ENCODE measurements around the gene SKI. TPM values are rescaled to one million over a fixed set of nuclear protein-coding genes. Genes with fewer than 3 reads are reported as not detected.

SKI gene
- total and polyA plus RNA-seq, 2 of the 4 experiments (the other 2 are of a cell fraction): 2.3 to 20.1 TPM

DNA sequence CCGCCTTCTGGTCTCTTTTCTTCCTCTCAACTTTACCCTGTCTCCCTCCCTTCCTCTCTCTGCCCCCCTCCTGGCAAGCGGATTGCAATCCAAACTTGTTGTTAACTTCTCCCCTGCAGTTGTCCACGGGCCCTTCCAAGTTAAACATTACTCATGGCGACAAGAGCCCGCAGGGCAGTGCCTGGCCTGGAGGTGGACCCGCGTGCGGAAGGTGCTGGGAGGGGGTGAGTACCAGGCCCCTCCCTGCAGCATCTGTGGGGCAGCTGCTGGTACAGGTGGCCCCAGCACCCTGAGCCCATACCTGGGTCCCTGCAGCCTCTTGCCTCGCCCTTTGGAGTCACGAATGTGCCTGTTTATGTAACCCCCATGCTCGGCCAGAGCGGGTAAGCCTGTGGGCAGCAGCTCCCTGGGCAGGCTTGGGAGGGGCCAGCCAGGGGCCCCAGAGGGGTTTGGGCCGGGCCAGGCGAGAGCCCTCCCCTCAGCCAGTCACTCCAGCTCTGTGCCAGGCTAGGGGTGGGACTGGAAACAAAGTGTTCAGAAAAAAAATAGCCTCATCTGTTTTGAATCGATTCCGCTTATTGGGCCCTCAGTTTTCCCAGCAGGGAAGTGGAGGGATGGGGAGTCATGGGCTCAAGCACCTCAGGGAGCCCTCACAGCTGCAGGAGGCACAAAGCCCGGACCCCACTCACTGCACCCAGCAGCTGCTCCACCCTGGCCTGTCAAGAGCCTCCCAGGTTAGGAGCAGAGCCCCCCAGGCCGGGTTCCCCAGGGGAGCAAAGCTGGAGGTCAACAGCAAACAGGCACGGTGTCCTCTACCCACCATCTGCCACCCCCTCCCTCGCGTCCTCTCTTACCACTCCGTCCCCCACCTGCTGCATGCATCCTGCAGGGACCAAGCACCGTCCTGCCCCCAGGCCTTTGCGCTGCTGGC, 19.5 kb upstream of the SKI start:
- no peaks in the 10 kb centered on the region for H3K36me3 ChIP-seq (ENCODE audit: control insufficient read depth, insufficient read depth, low read length)
- H3K9me3 ChIP-seq (ENCODE audit: control insufficient read depth, insufficient read depth, low read length): no peaks in the 10 kb centered on the region
- peak overlapping the region; percentile 72 for H3K4ac ChIP-seq (ENCODE audit: low read depth, low read length)
- peak; percentile 22 for ATAC-seq (ENCODE audit: low read depth)
- peak overlapping the region; percentile 16 for H4K91ac ChIP-seq (ENCODE audit: insufficient read depth, low read depth, low read length)
- H3K14ac ChIP-seq (replicated peaks; ENCODE audit: low read depth, low read length): peak overlapping the region; percentile 58; the same call in 1 of the 2 replicates
- H3K4me2 ChIP-seq (ENCODE audit: low read depth, low read length): peak overlapping the region; percentile 25; the same call in 1 of the 2 replicates
- CTCF ChIA-PET: interaction anchor here (0.9 kb wide), 1 partner anchor 14 kb away, joined by 4 read pairs; the partner anchor contains the start of gene FAAP20
- in situ Hi-C loops (cut with MboI; ENCODE audit: low sequenced_read_pairs): no loop called here
- peak overlapping the region; percentile 75 for H2BK5ac ChIP-seq (ENCODE audit: low read depth, low read length, poor library complexity, severe bottlenecking)
- H4K8ac ChIP-seq (ENCODE audit: low read depth in 2 of 2, low read length in 2 of 2): peak overlapping the region in 1 of 2 experiments; percentile 75; a peak in 3 of 4 replicates
- POLR2A ChIA-PET (ENCODE audit: unreplicated experiment): interaction anchor here (0.5 to 1.1 kb wide), 2 partner anchors 21 to 26 kb away, joined by 3 to 9 read pairs; no protein-coding TSS in a partner anchor
- H3K4me3 ChIP-seq (ENCODE audit: insufficient read depth, low read depth, low read length): no peak overlapping the region
- peaks cover 5% of the 10 kb centered on the region for H3K9me1 ChIP-seq (ENCODE audit: insufficient read depth, low read length)
- no peaks in the 10 kb centered on the region; the same call in 1 of the 2 replicates for H4K20me1 ChIP-seq (ENCODE audit: insufficient read depth, low read length)
- TF ChIP-seq, protein P1, sequence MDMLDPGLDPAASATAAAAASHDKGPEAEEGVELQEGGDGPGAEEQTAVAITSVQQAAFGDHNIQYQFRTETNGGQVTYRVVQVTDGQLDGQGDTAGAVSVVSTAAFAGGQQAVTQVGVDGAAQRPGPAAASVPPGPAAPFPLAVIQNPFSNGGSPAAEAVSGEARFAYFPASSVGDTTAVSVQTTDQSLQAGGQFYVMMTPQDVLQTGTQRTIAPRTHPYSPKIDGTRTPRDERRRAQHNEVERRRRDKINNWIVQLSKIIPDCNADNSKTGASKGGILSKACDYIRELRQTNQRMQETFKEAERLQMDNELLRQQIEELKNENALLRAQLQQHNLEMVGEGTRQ (IDR thresholded peaks at IDR 0.05; ENCODE audit: low read depth, low read length): peak; percentile 15; the same call in 1 of the 2 replicates
- TF ChIP-seq MAZ (IDR thresholded peaks at IDR 0.05; ENCODE audit: borderline replicate concordance, low read depth, low read length): peak; percentile 83
- no peak for TF ChIP-seq CHD1 (IDR thresholded peaks at IDR 0.05; ENCODE audit: low read depth, low read length)
- TF ChIP-seq MXI1 (IDR thresholded peaks at IDR 0.05; ENCODE audit: borderline replicate concordance, low read depth, low read length): 0 out of 2 replicates have a peak, but pooled peaks have one; percentile 21
- TF ChIP-seq CEBPB (IDR thresholded peaks at IDR 0.05; ENCODE audit: low read depth, low read length): 0 out of 2 replicates have a peak, but pooled peaks have one; percentile 9
- peak; percentile 62; the same call in 1 of the 2 replicates for TF ChIP-seq BHLHE40 (IDR thresholded peaks at IDR 0.05; ENCODE audit: low read depth, low read length)
- TF ChIP-seq NFE2L2 (IDR thresholded peaks at IDR 0.05; ENCODE audit: low read depth, low read length): no peak
- TF ChIP-seq MAFK (IDR thresholded peaks at IDR 0.05; ENCODE audit: low read depth, low read length): no peak
- no peak overlapping the region for H3K9ac ChIP-seq (ENCODE audit: low read depth, low read length)
- no peak overlapping the region for H2BK15ac ChIP-seq (ENCODE audit: low read depth, low read length)
- 0 out of 2 replicates have a peak overlapping the region, but pooled peaks have one; percentile 46 for H3K23ac ChIP-seq (ENCODE audit: low read depth, low read length)
- H4K5ac ChIP-seq (ENCODE audit: low read depth, low read length): peak overlapping the region; percentile 48
- peaks cover 4 to 32% of the 10 kb centered on the region in 2 experiments; a peak in 3 of 4 replicates for H3K79me1 ChIP-seq (ENCODE audit: low read depth in 1 of 2, low read length in 2 of 2)
- dilution Hi-C loops (cut with HindIII; ENCODE audit: low sequenced_read_pairs, unreplicated experiment): no loop called here
- WGBS, 2 experiments (ENCODE audit: extremely low coverage in 2 of 2, insufficient read length in 1 of 2): 71% methylated on average over 4 of the region's 24 CpGs; no CpG with 5 or more reads in 1 of the 2 experiments
- no peak overlapping the region for H3K56ac ChIP-seq (ENCODE audit: extremely low read depth, insufficient read depth, low read length)
- H3K18ac ChIP-seq (ENCODE audit: low read depth, low read length): no peak overlapping the region; the same call in 1 of the 2 replicates
- 0 out of 2 replicates have a peak overlapping the region, but pooled peaks have one; percentile 34 for H2BK20ac ChIP-seq (ENCODE audit: low read depth, low read length)
- BruUV-seq (replicated peaks): no TSS peak
- H3K27ac ChIP-seq (ENCODE audit: insufficient read depth, low read length): peak overlapping the region; percentile 36
- H2AK5ac ChIP-seq (ENCODE audit: low read depth, low read length): peak overlapping the region; percentile 88
- peaks cover 55% of the 10 kb centered on the region for H3K4me1 ChIP-seq (ENCODE audit: control insufficient read depth, insufficient read depth, low read length)
- H2AK9ac ChIP-seq (replicated peaks; ENCODE audit: low read depth, low read length, poor library complexity): peak overlapping the region; percentile 95
- H2AFZ ChIP-seq (replicated peaks; ENCODE audit: low read length, poor library complexity): peak overlapping the region; percentile 86
- peak; percentile 88 for DNase-seq
- peak overlapping the region; percentile 57; the same call in 1 of the 2 replicates for H2BK120ac ChIP-seq (ENCODE audit: low read depth, low read length)
- H3K27me3 ChIP-seq (ENCODE audit: control insufficient read depth, insufficient read depth, low read length): no peaks in the 10 kb centered on the region
- intact Hi-C loops (cut with micrococcal nuclease): no loop called here
